ENCODE results near the gene KRTAP5-7.

KRTAP5-7 gene

GRCh38 chr11:71542382-71542781 is 15.3 kb downstream of the KRTAP5-7 start:
- no peak for TF ChIP-seq CTCF (IDR thresholded peaks at IDR 0.05; ENCODE audit: extremely low read depth, insufficient read depth, missing control alignments)
- in situ Hi-C loops (cut with MboI; ENCODE audit: low pct_unique_long_range_greater_than_20kb, low sequenced_read_pairs, unreplicated experiment) = no loop called here
- DNase-seq (ENCODE audit: low spot score) = no peak

GRCh38 chr11:71542879-71543777 is 16.1 kb downstream of the KRTAP5-7 start:
- no peak for TF ChIP-seq CTCF (IDR thresholded peaks at IDR 0.05; ENCODE audit: extremely low read depth, insufficient read depth, missing control alignments)
- in situ Hi-C loops (cut with MboI; ENCODE audit: low pct_unique_long_range_greater_than_20kb, low sequenced_read_pairs, unreplicated experiment) = no loop called here
- DNase-seq (ENCODE audit: low spot score) = no peak

- TF ChIP-seq CTCF (IDR thresholded peaks at IDR 0.05; ENCODE audit: extremely low read depth, insufficient read depth, missing control alignments) = no peak
- DNase-seq (ENCODE audit: low spot score) = no peak
- in situ Hi-C loops (cut with MboI; ENCODE audit: low pct_unique_long_range_greater_than_20kb, low sequenced_read_pairs, unreplicated experiment) = no loop called here
Observed at GRCh38 chr11:71543866-71544265, 16.8 kb downstream of the KRTAP5-7 start.

- TF ChIP-seq CTCF (IDR thresholded peaks at IDR 0.05; ENCODE audit: extremely low read depth, insufficient read depth, missing control alignments) = no peak
- DNase-seq (ENCODE audit: low spot score) = no peak
- in situ Hi-C loops (cut with MboI; ENCODE audit: low pct_unique_long_range_greater_than_20kb, low sequenced_read_pairs, unreplicated experiment) = no loop called here
Observed at GRCh38 chr11:71544525-71545214, 17.6 kb downstream of the KRTAP5-7 start.

- in situ Hi-C loops (cut with MboI; ENCODE audit: low pct_unique_long_range_greater_than_20kb, low sequenced_read_pairs, unreplicated experiment) = no loop called here
- no peak for DNase-seq (ENCODE audit: low spot score)
- TF ChIP-seq CTCF (IDR thresholded peaks at IDR 0.05; ENCODE audit: extremely low read depth, insufficient read depth, missing control alignments) = no peak
Observed at GRCh38 chr11:71545405-71545966, 18.4 kb downstream of the KRTAP5-7 start.

- in situ Hi-C loops (cut with MboI; ENCODE audit: low pct_unique_long_range_greater_than_20kb, low sequenced_read_pairs, unreplicated experiment) = no loop called here
- TF ChIP-seq CTCF (IDR thresholded peaks at IDR 0.05; ENCODE audit: extremely low read depth, insufficient read depth, missing control alignments) = no peak
- no peak for DNase-seq (ENCODE audit: low spot score)
Observed at GRCh38 chr11:71548120-71548519, 21.1 kb downstream of the KRTAP5-7 start, which contains the start of gene KRTAP5-9. Gene KRTAP5-9, plus strand, starts transcription at chr11:71548420. Its CDS starts 238 bp downstream, at chr11:71548658.
